HG02759 (cell line): ENCODE measurements around the gene RPN1.
"Not testable (repeated sequence)": the region's sequence is repeated elsewhere in the genome, so short reads cannot be mapped to it uniquely, and the experiment has no call there.

Experiments used
- ATAC-seq: cut with Tn5 transposase; IDR thresholded peaks from one replicate; pipeline ENCODE4 v1.9.1; 2021; ENCODE audit warnings: mild to moderate bottlenecking, moderate library complexity; ENCODE audit not compliant: unreplicated experiment

Gene RPN1

GRCh38 chr3:128650096-128651050 is at the start of gene RPN1:
TSS of gene RPN1 (minus strand) at chr3:128650818. CDS start at chr3:128650800, 18 bp downstream.
- peak; percentile 98 for ATAC-seq

- no peak for ATAC-seq
These were observed 47.8 kb upstream of the RPN1 start for GRCh38 chr3:128698211-128699047.

- ATAC-seq, result no peak
These were observed 46.7 kb upstream of the RPN1 start for GRCh38 chr3:128697341-128697740.

DNA sequence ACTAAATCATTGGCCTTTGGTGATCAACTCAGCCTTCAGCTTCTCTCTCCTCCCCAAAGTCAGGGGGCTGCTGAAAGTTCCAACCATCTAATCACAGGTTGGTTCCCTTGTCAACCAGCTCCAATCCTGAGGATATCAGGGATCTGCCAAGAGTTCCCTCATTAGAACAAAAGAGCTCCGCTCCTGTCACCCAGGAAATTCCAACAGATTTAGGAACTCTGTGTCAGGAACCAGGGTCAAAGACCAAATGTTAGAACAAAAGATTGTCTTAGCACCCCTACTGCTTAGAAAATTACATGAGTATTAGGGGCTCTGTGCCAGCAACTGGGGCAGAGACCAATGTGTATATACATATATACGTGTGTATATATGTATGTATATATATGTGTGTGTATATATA is 43.1 kb upstream of the RPN1 start:
- ATAC-seq, result no peak

DNA sequence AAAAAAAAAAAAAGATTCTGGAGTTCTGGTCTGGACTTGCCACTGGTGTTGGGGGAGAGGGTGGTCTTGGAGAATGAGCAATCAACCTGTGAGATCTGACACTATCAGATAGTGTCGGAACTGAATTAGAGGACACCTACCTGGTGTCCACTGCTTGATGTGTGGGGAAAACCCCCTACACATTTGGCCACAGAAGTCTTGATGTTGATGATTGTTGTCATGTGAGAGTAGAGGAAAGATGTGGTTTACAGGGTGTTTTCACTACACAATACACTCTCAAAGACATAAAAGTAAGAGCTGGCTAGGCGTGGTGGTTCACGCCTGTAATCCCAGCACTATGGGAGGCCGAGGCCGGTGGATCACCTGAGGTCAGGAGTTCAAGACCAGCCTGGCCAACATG is 38.4 kb upstream of the RPN1 start:
- ATAC-seq, result no peak

GRCh38 chr3:128686465-128686864 is 35.8 kb upstream of the RPN1 start:
- ATAC-seq, result no peak

- no peak for ATAC-seq
These were observed 34.5 kb upstream of the RPN1 start for GRCh38 chr3:128684986-128685726.

GRCh38 chr3:128683957-128684356 is 33.3 kb upstream of the RPN1 start:
- ATAC-seq, result no peak

DNA sequence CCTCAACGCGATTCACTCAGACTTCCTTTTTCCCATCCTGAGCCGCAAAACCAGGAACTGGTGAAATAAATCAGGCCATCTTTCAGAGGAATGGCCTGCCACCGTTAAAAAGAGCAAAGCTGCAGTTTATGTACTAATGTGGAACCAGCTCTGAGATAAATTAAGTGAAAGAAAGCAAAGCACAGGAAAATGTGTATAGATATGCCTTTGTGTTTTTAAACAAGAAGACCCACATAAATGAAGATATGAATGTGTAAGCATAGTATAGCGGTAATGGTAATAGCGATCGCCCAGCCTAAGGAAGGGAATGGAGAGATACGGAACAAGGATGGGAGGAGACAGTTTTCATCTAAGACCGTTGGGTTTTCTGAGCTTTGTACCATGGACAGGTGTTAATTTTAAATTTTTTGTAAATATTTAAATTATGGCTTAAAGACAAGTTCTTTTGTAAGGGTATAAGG is 30.8 kb upstream of the RPN1 start:
- ATAC-seq, result no peak

- ATAC-seq, result peak; percentile 96
These were observed 30.2 kb upstream of the RPN1 start for GRCh38 chr3:128680603-128681368.

DNA sequence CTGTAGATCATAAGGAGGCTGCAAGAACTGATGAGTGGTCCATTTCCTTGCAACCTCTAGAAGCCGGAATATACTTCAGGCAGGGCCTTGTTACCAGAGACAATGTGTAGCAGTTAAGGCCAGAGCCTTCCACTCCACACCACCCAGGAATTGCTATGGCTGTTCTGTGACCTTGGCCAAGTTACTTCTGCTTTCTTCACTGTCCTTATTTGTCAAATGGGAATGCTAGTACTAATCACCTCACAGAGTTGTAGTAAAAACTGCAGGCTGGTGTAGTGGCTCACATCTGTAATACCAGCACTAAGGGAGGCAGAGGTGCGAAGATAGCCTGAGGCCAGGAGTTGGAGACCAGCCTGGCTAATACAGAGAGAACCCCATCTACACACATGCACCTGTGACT is 28.7 kb upstream of the RPN1 start:
- no peak for ATAC-seq

GRCh38 chr3:128675802-128676201 is 25.2 kb upstream of the RPN1 start:
- not testable (repeated sequence) for ATAC-seq

DNA sequence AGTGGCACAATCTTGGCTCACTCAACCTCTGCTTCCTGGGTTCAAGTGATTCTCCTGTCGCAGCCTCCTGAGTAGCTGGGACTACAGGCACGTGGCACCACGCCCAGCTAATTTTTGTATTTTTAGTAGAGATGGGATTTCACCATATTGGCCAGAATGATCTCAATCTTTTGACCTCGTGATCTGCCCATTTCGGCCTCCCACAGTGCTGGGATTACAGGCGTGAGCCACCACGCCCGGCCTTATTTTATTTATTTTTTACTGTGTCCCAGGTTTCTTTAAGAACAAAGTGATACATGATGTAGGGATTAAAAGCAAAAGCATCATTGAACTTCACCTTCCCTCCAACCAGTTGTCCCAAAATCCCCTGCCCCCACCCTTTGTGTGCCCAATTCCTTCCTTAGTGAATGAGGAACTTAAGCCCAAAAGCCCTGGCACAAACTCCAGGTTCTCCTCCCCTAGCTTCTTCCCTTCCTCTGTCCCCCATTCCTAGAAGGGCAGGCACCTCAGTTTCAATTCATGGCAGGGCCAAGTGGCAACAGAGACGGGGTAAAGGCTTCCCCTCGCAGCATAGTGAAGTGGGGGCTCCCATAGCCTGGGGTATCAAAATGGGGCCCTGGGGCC is 23.7 kb upstream of the RPN1 start:
- ATAC-seq, result no peak

DNA sequence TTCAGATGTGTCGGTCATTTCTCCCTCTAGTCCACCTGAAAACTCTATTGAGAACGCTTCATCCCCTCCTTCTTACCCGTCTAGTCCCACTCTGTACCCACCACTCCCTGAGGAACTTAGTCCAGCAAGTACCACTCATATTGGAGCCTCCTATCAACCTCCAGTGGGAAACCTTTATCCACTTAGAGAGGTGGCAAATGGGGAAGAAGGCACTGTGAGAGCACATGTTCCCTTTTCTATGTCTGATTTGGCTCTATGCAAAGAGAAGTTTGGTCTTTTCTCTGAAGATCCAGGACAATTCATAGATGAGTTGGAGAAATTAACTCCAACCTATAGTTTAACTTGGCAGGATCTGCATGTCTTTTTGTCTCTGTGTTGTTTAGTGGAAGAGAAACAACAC is 17.0 kb upstream of the RPN1 start:
- no peak for ATAC-seq

- no peak for ATAC-seq
These were observed 14.9 kb upstream of the RPN1 start for GRCh38 chr3:128665362-128666021.

GRCh38 chr3:128663151-128663550 is 12.5 kb upstream of the RPN1 start:
- no peak for ATAC-seq

GRCh38 chr3:128655531-128655930 is 4.9 kb upstream of the RPN1 start:
- ATAC-seq, result no peak

DNA sequence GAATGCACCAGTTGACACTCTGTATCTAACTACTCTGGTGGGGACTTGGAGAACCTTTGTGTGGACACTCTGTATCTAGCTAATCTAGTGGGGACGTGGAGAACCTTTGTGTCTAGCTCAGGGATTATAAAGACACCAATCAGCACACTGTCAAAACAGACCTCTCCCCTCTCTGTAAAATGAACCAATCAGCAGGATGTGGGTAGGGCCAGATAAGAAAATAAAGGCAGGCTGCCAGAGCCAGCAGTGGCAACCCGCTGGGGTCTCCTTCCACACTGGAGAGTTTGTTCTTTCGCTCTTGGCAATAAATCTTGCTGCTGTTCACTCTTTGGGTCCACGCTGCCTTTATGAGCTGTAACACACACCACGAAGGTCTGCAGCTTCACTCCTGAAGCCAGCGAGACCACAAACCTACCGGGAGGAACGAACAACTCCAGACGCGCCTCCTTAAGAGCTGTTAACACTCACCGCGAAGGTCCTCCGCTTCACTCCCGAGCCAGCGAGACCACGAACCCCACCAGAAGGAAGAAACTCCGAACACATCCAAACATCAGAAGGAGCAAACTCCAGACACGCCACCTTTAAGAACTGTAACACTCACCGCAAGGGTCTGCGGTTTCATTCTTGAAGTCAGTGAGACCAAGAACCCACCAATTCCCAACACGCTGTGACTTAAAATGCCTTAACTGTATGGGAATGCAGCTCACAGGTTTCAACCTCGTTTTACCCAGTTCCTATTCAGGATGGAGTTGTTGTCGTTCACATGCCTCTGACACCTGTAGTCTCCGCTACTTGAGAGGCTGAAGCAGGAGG is 3.6 kb upstream of the RPN1 start:
- not testable (repeated sequence) for ATAC-seq
